ENCODE data around the gene DPYSL5.
A peak's percentile ranks its signal among the peaks of the same experiment; 100 is the strongest.

The DPYSL5 gene

DNA sequence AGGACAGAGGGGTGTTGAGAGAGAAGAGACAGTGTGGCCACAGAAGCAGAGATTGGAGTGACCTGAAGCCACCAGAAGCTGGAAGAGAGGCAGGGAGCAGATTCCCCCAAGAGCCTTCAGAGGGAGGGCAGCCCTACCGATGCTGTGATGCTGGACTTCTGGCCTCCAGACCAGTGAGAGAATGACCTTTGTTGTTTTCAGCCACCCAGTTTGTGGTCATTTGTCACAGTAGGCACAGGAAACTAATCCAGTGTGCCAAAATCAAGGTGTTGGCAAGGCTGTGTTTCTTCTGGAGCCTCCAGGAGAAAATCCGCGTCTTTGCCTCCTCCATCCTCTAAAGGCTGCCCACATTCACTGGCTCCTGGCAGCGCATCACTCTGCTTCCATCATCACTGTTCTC lies 137.9 kb downstream of the DPYSL5 start:
- DNase-seq (ENCODE audit: extremely low read depth, low read depth), result no peak
- H3K4me3 ChIP-seq (replicated peaks; ENCODE audit: low read depth, low read length), result no peak overlapping the region
- TF ChIP-seq, protein P1, sequence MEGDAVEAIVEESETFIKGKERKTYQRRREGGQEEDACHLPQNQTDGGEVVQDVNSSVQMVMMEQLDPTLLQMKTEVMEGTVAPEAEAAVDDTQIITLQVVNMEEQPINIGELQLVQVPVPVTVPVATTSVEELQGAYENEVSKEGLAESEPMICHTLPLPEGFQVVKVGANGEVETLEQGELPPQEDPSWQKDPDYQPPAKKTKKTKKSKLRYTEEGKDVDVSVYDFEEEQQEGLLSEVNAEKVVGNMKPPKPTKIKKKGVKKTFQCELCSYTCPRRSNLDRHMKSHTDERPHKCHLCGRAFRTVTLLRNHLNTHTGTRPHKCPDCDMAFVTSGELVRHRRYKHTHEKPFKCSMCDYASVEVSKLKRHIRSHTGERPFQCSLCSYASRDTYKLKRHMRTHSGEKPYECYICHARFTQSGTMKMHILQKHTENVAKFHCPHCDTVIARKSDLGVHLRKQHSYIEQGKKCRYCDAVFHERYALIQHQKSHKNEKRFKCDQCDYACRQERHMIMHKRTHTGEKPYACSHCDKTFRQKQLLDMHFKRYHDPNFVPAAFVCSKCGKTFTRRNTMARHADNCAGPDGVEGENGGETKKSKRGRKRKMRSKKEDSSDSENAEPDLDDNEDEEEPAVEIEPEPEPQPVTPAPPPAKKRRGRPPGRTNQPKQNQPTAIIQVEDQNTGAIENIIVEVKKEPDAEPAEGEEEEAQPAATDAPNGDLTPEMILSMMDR (IDR thresholded peaks at IDR 0.05; ENCODE audit: low read depth, low read length, missing control alignments), result no peak

DNA sequence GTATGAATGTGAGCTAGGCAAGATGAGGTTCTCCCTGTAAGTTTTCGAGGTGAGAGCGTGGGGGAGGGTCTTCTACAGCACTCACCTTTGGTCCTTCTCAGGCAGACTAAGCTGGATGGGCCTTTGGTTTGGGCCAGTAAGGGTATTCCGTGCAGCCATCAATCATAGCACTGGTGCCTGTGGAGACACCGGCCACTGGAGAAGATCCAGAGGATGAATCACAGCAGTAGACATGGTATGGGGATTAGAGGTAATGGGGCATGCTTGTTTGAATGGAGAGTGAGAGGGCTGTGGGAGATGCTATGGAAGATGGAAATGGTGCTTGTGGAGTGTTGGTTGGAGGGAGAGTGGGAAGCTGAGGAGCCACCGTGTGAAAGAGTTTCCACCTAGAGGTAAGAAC lies 138.6 kb downstream of the DPYSL5 start:
- TF ChIP-seq, protein P1 (IDR thresholded peaks at IDR 0.05; ENCODE audit: low read depth, low read length, missing control alignments), result no peak
- no peak for DNase-seq (ENCODE audit: extremely low read depth, low read depth)
- H3K4me3 ChIP-seq (replicated peaks; ENCODE audit: low read depth, low read length), result no peak overlapping the region

GRCh38 chr2:26988058-26988860 lies 140.3 kb downstream of the DPYSL5 start:
- no peak overlapping the region for H3K4me3 ChIP-seq (replicated peaks; ENCODE audit: low read depth, low read length)
- DNase-seq (ENCODE audit: extremely low read depth, low read depth), result peak; percentile 15
- TF ChIP-seq, protein P1 (IDR thresholded peaks at IDR 0.05; ENCODE audit: low read depth, low read length, missing control alignments), result no peak

DNA sequence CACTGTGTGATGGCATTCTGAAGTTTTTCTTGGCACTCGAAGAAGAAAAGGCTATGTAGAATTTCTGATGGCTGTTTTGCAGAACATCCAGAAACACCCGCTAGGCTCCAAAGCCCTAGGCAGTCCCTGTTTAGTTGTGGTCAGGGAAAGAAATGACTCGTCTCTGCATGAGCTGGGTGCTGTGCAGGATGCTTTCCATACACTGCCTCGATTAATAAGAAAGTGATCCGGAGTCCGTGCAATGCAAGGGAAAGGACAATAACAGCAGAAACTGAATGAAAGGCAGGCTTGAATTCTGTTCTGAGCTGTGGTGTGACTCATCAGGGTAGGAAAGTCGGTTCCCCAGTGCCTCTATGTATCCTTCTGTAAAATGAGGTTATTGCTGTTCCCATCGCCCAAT lies 141.2 kb downstream of the DPYSL5 start:
- DNase-seq (ENCODE audit: extremely low read depth, low read depth), result no peak
- TF ChIP-seq, protein P1 (IDR thresholded peaks at IDR 0.05; ENCODE audit: low read depth, low read length, missing control alignments), result no peak
- H3K4me3 ChIP-seq (replicated peaks; ENCODE audit: low read depth, low read length), result no peak overlapping the region

DNA sequence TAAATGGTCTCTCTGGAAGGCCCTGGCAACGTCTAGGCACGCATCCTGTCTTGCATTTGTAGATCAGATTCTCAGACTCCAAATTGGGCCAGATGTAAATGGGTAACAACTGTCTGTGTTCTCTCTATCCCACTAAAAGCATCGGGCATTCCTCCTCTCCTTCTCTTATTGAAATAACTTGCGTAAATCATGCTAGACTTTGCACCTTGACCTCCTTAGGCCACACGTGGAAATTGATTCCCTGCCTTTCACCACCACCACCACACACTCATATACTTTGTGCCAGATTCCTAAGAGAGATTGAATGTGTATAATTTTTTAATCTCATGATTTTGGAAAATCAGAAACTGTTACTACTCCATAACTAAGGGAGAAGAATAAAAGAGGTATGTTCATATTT lies 143.8 kb downstream of the DPYSL5 start:
- TF ChIP-seq, protein P1 (IDR thresholded peaks at IDR 0.05; ENCODE audit: low read depth, low read length, missing control alignments), result no peak
- no peak for DNase-seq (ENCODE audit: extremely low read depth, low read depth)
- H3K4me3 ChIP-seq (replicated peaks; ENCODE audit: low read depth, low read length), result no peak overlapping the region

DNA sequence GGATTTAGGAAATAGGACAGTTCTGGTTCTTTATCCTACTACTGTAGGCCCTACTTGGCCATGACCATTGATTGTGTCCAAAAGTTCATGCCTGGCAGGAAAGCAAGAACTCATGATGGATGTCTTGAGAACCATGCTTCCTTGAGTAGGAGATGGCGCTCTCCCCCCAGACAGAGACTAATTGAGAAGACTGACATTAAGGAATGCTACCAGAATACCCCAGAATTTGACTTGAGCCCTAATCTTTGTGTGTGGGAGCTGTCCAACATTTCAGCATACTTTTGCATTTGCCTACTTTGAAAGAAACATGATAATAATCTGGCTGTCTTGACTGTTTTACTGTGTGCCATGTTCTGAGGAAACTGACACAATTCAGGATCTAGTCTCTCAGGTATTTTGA lies 145.8 kb downstream of the DPYSL5 start:
- DNase-seq (ENCODE audit: extremely low read depth, low read depth), result no peak
- no peak overlapping the region for H3K4me3 ChIP-seq (replicated peaks; ENCODE audit: low read depth, low read length)
- TF ChIP-seq, protein P1 (IDR thresholded peaks at IDR 0.05; ENCODE audit: low read depth, low read length, missing control alignments), result no peak

GRCh38 chr2:26994983-26995382 lies 147.1 kb downstream of the DPYSL5 start:
- TF ChIP-seq, protein P1 (IDR thresholded peaks at IDR 0.05; ENCODE audit: low read depth, low read length, missing control alignments), result no peak
- H3K4me3 ChIP-seq (replicated peaks; ENCODE audit: low read depth, low read length), result no peak overlapping the region
- DNase-seq (ENCODE audit: extremely low read depth, low read depth), result no peak

Data from HFF-Myc (cell line).